H1 (cell line): Measurements from ENCODE around the gene TP63. TPM values are rescaled to one million over a fixed set of nuclear protein-coding genes. Genes with fewer than 3 reads are reported as not detected.
A peak's percentile ranks its signal among the peaks of the same experiment; 100 is the strongest.

Source experiments
- CTCF ChIA-PET: fragments of 300-600 bp; sonication (Branson Sonifier 250); formaldehyde crosslinking; loops from one replicate; lab custom pipeline; 2021; ENCODE audit not compliant: partially characterized antibody; lab: Charles Lee
- POLR2A ChIA-PET: fragments of 300-600 bp; sonication (Branson Sonifier 250); formaldehyde crosslinking; loops from one replicate; lab custom pipeline; 2021; ENCODE audit warnings: inconsistent platforms; ENCODE audit not compliant: partially characterized antibody; lab: Charles Lee
- DNase-seq, 2 experiments: peaks; one replicate each; pipeline versions ENCODE4 v3.0.0 to v3.0.0-alpha.2; 2010 to 2022; ENCODE audit warnings: low spot score in 2 of 2, low read depth in 1 of 2, mixed read lengths in 1 of 2
- FAIRE-seq: peaks from 2 replicates; lab custom pipeline; 2011; peaks lifted over from hg19 to GRCh38; lab: Jason Lieb, UNC
- H2AFZ ChIP-seq: 2 replicates; pipeline ENCODE4 v1.8.1; 2012; ENCODE audit warnings: low read length, inconsistent platforms
- H2AK5ac ChIP-seq: 2 replicates; pipeline ENCODE4 v1.6.1; 2013; ENCODE audit warnings: low read depth, low read length
- H2BK120ac ChIP-seq: replicated peaks from 2 replicates; pipeline ENCODE3; 2013; ENCODE audit warnings: low read depth, low read length, inconsistent platforms
- H2BK12ac ChIP-seq: 2 replicates; pipeline ENCODE4 v1.6.1; 2013; ENCODE audit warnings: low read depth, low read length
- H2BK15ac ChIP-seq: 2 replicates; pipeline ENCODE4 v1.6.1; 2013; ENCODE audit warnings: low read length
- H2BK20ac ChIP-seq: 2 replicates; pipeline ENCODE4 v1.6.1; 2013; ENCODE audit warnings: low read length
- H2BK5ac ChIP-seq: 2 replicates; pipeline ENCODE4 v1.6.1; 2013; ENCODE audit warnings: low read depth, low read length
- H3K14ac ChIP-seq: 2 replicates; pipeline ENCODE4 v1.6.1; 2013; ENCODE audit warnings: inconsistent platforms; ENCODE audit not compliant: insufficient read length
- H3K18ac ChIP-seq: 2 replicates; pipeline ENCODE4 v1.6.1; 2013; ENCODE audit warnings: low read length; ENCODE audit errors: extremely low read depth
- H3K23ac ChIP-seq: 2 replicates; pipeline ENCODE4 v1.6.1; 2013; ENCODE audit warnings: inconsistent platforms; ENCODE audit not compliant: insufficient read length
- H3K23me2 ChIP-seq: 2 replicates; pipeline ENCODE4 v1.6.1; 2013; ENCODE audit warnings: low read depth, low read length
- H3K27ac ChIP-seq: 2 replicates; pipeline ENCODE4 v1.6.1; 2011; ENCODE audit warnings: low read depth, low read length, inconsistent platforms
- H3K27me3 ChIP-seq, 4 experiments: replicated peaks in 1 of 4; 1 replicate in 1 of 4; 2 replicates in 3 of 4; pipeline versions ENCODE4 v1.6.1 to v1.8.1; 2011 to 2013; ENCODE audit warnings: low read length in 3 of 4, mild to moderate bottlenecking in 3 of 4, inconsistent platforms in 2 of 4, mixed read lengths in 2 of 4, moderate library complexity in 1 of 4; ENCODE audit not compliant: control insufficient read depth in 3 of 4, insufficient read depth in 3 of 4; ENCODE audit errors: extremely low read depth in 1 of 4
- H3K36me3 ChIP-seq, 4 experiments: 2 replicates each; pipeline versions ENCODE4 v1.6.1 to v1.8.1; 2011 to 2013; ENCODE audit warnings: mild to moderate bottlenecking in 4 of 4, low read length in 3 of 4, moderate library complexity in 2 of 4, control low read depth in 1 of 4, inconsistent platforms in 1 of 4; ENCODE audit not compliant: insufficient read depth in 4 of 4, control insufficient read depth in 2 of 4
- H3K4ac ChIP-seq: replicated peaks from 2 replicates; pipeline ENCODE3; 2013; ENCODE audit warnings: low read length, low read depth, mixed read lengths, inconsistent platforms; ENCODE audit not compliant: insufficient read length
- H3K4me1 ChIP-seq, 4 experiments: replicated peaks in 1 of 4; 1 replicate in 1 of 4; 2 replicates in 3 of 4; pipeline versions ENCODE4 v1.6.1 to v1.8.1; 2011 to 2013; ENCODE audit warnings: low read length in 3 of 4, inconsistent platforms in 2 of 4, mixed read lengths in 1 of 4; ENCODE audit not compliant: insufficient read depth in 4 of 4, control insufficient read depth in 3 of 4
- H3K4me2 ChIP-seq, 2 experiments: 2 replicates each; pipeline versions ENCODE4 v1.6.1 to v1.8.1; 2011 to 2013; ENCODE audit warnings: low read depth in 2 of 2, low read length in 2 of 2, control low read depth in 1 of 2, inconsistent platforms in 1 of 2, mild to moderate bottlenecking in 1 of 2; ENCODE audit not compliant: insufficient read depth in 1 of 2
- H3K4me3 ChIP-seq, 4 experiments: fragments of 200-600, 300-600 bp in 1 of 4; sonication (generic), shearing (Covaris generic), sonication (Bioruptor Twin) in 1 of 4; 2 replicates each; pipeline versions ENCODE4 v1.5.1 to v1.8.1; 2011 to 2016; ENCODE audit warnings: low read length in 4 of 4, low read depth in 3 of 4, control low read depth in 2 of 4, inconsistent platforms in 2 of 4, mild to moderate bottlenecking in 2 of 4, mixed read lengths in 1 of 4, moderate library complexity in 1 of 4; ENCODE audit not compliant: insufficient read depth in 2 of 4; ENCODE audit errors: extremely low read depth in 1 of 4
- H3K56ac ChIP-seq: replicated peaks from 2 replicates; pipeline ENCODE3; 2013; ENCODE audit warnings: low read depth, mild to moderate bottlenecking, mixed read lengths, low read length, inconsistent platforms; ENCODE audit not compliant: insufficient read length
- H3K79me1 ChIP-seq: 2 replicates; pipeline ENCODE4 v1.6.1; 2013; ENCODE audit warnings: low read depth, low read length, control low read depth
- H3K79me2 ChIP-seq, 2 experiments: 2 replicates each; pipeline versions ENCODE4 v1.6.1 to v1.8.1; 2012 to 2013; ENCODE audit warnings: low read length in 2 of 2, mild to moderate bottlenecking in 2 of 2, inconsistent platforms in 1 of 2; ENCODE audit not compliant: insufficient read depth in 2 of 2, control insufficient read depth in 1 of 2
- H3K9ac ChIP-seq, 4 experiments: replicated peaks in 1 of 4; 1 replicate in 1 of 4; 2 replicates in 3 of 4; pipeline versions ENCODE4 v1.6.1 to v1.8.1; 2011 to 2013; ENCODE audit warnings: low read depth in 3 of 4, low read length in 3 of 4, control low read depth in 2 of 4, mild to moderate bottlenecking in 2 of 4, moderate library complexity in 2 of 4, inconsistent platforms in 1 of 4; ENCODE audit errors: extremely low read depth in 1 of 4
- H3K9me3 ChIP-seq, 2 experiments: 2 replicates each; pipeline versions ENCODE4 v1.6.1 to v1.8.1; 2012 to 2013; ENCODE audit warnings: mild to moderate bottlenecking in 2 of 2, moderate library complexity in 2 of 2, control low read depth in 1 of 2, inconsistent platforms in 1 of 2, low read depth in 1 of 2, low read length in 1 of 2, mixed read lengths in 1 of 2; ENCODE audit not compliant: insufficient read depth in 2 of 2
- H4K20me1 ChIP-seq, 2 experiments: replicated peaks in 1 of 2; 2 replicates each; pipeline versions ENCODE3 to v1.8.1; 2011 to 2013; ENCODE audit warnings: inconsistent platforms in 2 of 2, low read length in 2 of 2, mild to moderate bottlenecking in 1 of 2; ENCODE audit not compliant: insufficient read depth in 2 of 2, control insufficient read depth in 1 of 2
- H4K5ac ChIP-seq: 2 replicates; pipeline ENCODE4 v1.6.1; 2013; ENCODE audit warnings: low read length, low read depth, mixed read lengths, inconsistent platforms; ENCODE audit not compliant: insufficient read length
- H4K8ac ChIP-seq: 2 replicates; pipeline ENCODE4 v1.8.0; 2013; ENCODE audit warnings: mild to moderate bottlenecking, moderate library complexity, low read length, inconsistent platforms; ENCODE audit not compliant: insufficient read depth; ENCODE audit errors: extremely low read depth
- H4K91ac ChIP-seq: replicated peaks from 2 replicates; pipeline ENCODE3; 2013; ENCODE audit warnings: low read length, mixed read lengths, inconsistent platforms; ENCODE audit not compliant: insufficient read length
- BACH1 ChIP-seq: IDR thresholded peaks from 2 replicates; pipeline ENCODE4 v1.6.1; 2012; ENCODE audit warnings: low read length, improper control_type of control experiment
- BRCA1 ChIP-seq: IDR thresholded peaks from 2 replicates; pipeline ENCODE4 v1.6.1; 2012; ENCODE audit warnings: low read depth, low read length, improper control_type of control experiment
- CEBPB ChIP-seq: IDR thresholded peaks from 2 replicates; pipeline ENCODE4 v1.6.1; 2012; ENCODE audit warnings: low read depth, low read length
- CTBP2 ChIP-seq: IDR thresholded peaks from 2 replicates; pipeline ENCODE4 v1.7.0; 2011; ENCODE audit warnings: borderline replicate concordance, mild to moderate bottlenecking, moderate library complexity, mixed read lengths, low read length; ENCODE audit not compliant: insufficient read depth, insufficient read length
- EGR1 ChIP-seq: IDR thresholded peaks from 2 replicates; pipeline ENCODE4 v1.6.1; 2011; ENCODE audit warnings: low read depth, low read length, borderline replicate concordance
- EP300 ChIP-seq, 2 experiments: IDR thresholded peaks; 1 replicate in 1 of 2; 2 replicates in 1 of 2; pipeline ENCODE4 v1.6.1; 2011 to 2012; ENCODE audit warnings: low read depth in 2 of 2, low read length in 2 of 2, mild to moderate bottlenecking in 2 of 2, borderline replicate concordance in 1 of 2, inconsistent platforms in 1 of 2, moderate library complexity in 1 of 2
- GTF2F1 ChIP-seq: IDR thresholded peaks from 2 replicates; pipeline ENCODE4 v1.6.1; 2012; ENCODE audit warnings: low read depth, low read length, improper control_type of control experiment, borderline replicate concordance
- HDAC6 ChIP-seq: IDR thresholded peaks from one replicate; pipeline ENCODE4 v1.7.1; 2012; ENCODE audit warnings: low read depth, mild to moderate bottlenecking, inconsistent platforms, low read length, moderate library complexity
- SIRT6 ChIP-seq: IDR thresholded peaks from one replicate; pipeline ENCODE4 v1.7.1; 2012; ENCODE audit warnings: low read length, inconsistent platforms
- SIX5 ChIP-seq: IDR thresholded peaks from 2 replicates; pipeline ENCODE4 v1.6.1; 2011; ENCODE audit warnings: mild to moderate bottlenecking, low read depth, low read length
- SRF ChIP-seq: IDR thresholded peaks from 2 replicates; pipeline ENCODE4 v1.6.1; 2011; ENCODE audit warnings: mild to moderate bottlenecking, low read depth, low read length, moderate library complexity
- TCF12 ChIP-seq: IDR thresholded peaks from 2 replicates; pipeline ENCODE4 v1.6.1; 2011; ENCODE audit warnings: low read depth, mild to moderate bottlenecking, low read length
- USF2 ChIP-seq: IDR thresholded peaks from 2 replicates; pipeline ENCODE4 v1.6.1; 2011; ENCODE audit warnings: low read length, improper control_type of control experiment
- WGBS, 2 experiments: shearing (Covaris generic) in 1 of 2; methylation state at CpG; one replicate each; pipeline versions ENCODE4 v1.1.6 to v1.1.7; 2013 to 2015; ENCODE audit warnings: low lambda C conversion rate in 2 of 2, mixed read lengths in 2 of 2, inconsistent platforms in 1 of 2, low coverage in 1 of 2, missing lambda C conversion rate in 1 of 2; ENCODE audit not compliant: insufficient replicate concordance in 2 of 2, insufficient coverage in 1 of 2, insufficient read length in 1 of 2; ENCODE audit errors: extremely low coverage in 1 of 2, missing lambda C conversion rate in 1 of 2; 5-methylcytosine and 5-hydroxymethylcytosine counted together
- polyA plus RNA-seq, 7 experiments: library from polyadenylated mRNA; depleted of rRNA in 3 of 7; stranded (reverse) in 5 of 7; unstranded in 2 of 7; fragments of >200 nt in 5 of 7; fragments of 200-250 nt in 2 of 7; gene quantifications; 1 replicate in 5 of 7; 2 replicates in 1 of 7; 4 replicates in 1 of 7; pipeline versions ENCODE4 v1.2.1 to v1.2.3, GENCODE V29; 2011 to 2013; ENCODE audit warnings: missing spikeins in 2 of 7, mixed read lengths in 2 of 7
- total RNA-seq: library from RNA; stranded (reverse); fragmentation: NEBNext Ultra II Directional; extraction: Animal tissue kit (Norgen Biotek cat#: 25700); gene quantifications from 2 replicates; pipeline ENCODE4 v1.2.1, GENCODE V29; 2021
- TF ChIP-seq, protein P1 (sequence below): IDR thresholded peaks from 2 replicates; pipeline ENCODE4 v1.6.1; 2011; ENCODE audit warnings: low read depth, mild to moderate bottlenecking, low read length; ENCODE audit not compliant: insufficient read depth

TP63 gene
- total and polyA plus RNA-seq, 2 of the 8 experiments (the other 6 are each of a cell fraction or from before 2014, with no cell fraction given): not detected

DNA sequence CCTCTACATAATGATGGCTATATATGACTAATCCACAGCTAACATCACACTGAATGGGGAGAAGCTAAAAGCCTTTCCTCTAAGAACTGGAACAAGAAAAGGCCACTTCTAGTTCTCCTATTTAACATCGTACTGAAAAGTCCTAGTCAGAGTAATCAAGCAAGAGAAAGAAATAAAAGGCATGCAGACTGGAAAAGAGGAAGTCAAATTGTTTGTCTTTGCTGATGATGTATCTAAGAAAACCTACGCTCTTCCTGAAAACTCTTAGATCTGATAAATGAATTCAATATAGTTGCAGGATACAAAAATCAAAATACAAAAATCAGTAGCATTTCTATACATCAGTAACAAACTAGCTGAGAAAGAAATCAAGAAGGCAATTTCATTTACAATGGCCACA is 116.9 kb downstream of the TP63 start:
- H3K14ac ChIP-seq: no peak overlapping the region
- DNase-seq (no peak), FAIRE-seq (peak; percentile 55)
- no peaks in the 10 kb centered on the region for H3K79me2 ChIP-seq
- H3K56ac ChIP-seq: no peak overlapping the region
- no peak overlapping the region for H3K4me3 ChIP-seq
- no peak overlapping the region for H3K4me2 ChIP-seq
- H3K23ac ChIP-seq: no peak overlapping the region
- no peaks in the 10 kb centered on the region for H3K27me3 ChIP-seq
- H2AK5ac ChIP-seq: no peak overlapping the region
- H3K79me1 ChIP-seq: no peaks in the 10 kb centered on the region
- H3K4ac ChIP-seq: no peak overlapping the region
- no peaks in the 10 kb centered on the region for H3K4me1 ChIP-seq
- H3K18ac ChIP-seq: no peak overlapping the region
- H2BK12ac ChIP-seq: no peak overlapping the region
- H4K20me1 ChIP-seq: no peaks in the 10 kb centered on the region
- no peaks in the 10 kb centered on the region for H3K36me3 ChIP-seq
- H2AFZ ChIP-seq: no peak overlapping the region
- H3K23me2 ChIP-seq: no peaks in the 10 kb centered on the region
- H2BK20ac ChIP-seq: no peak overlapping the region
- no peak overlapping the region for H4K8ac ChIP-seq
- H3K27ac ChIP-seq: no peak overlapping the region
- H4K5ac ChIP-seq: no peak overlapping the region
- no peak overlapping the region for H2BK15ac ChIP-seq
- H4K91ac ChIP-seq: no peak overlapping the region
- ChIA-PET CTCF (interaction anchor here (0.9 to 1.6 kb wide), 3 partner anchors 12 to 517 kb away, joined by 3 read pairs; no protein-coding TSS in a partner anchor), POLR2A (no interaction called here)
- WGBS, 2 experiments: 93% methylated on average over 2 of the region's 2 CpGs; no CpG with 5 or more reads in 1 of the 2 experiments
- no peak overlapping the region for H2BK5ac ChIP-seq
- H2BK120ac ChIP-seq: no peak overlapping the region
- no peak overlapping the region for H3K9ac ChIP-seq
- no peaks in the 10 kb centered on the region for H3K9me3 ChIP-seq
- TF ChIP-seq SIX5: no peak
- no peak for TF ChIP-seq EGR1
- TF ChIP-seq, protein P1, sequence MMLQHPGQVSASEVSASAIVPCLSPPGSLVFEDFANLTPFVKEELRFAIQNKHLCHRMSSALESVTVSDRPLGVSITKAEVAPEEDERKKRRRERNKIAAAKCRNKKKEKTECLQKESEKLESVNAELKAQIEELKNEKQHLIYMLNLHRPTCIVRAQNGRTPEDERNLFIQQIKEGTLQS: no peak
- TF ChIP-seq USF2: no peak
- TF ChIP-seq GTF2F1: no peak
- TF ChIP-seq BACH1: no peak
- no peak for TF ChIP-seq TCF12
- TF ChIP-seq CTBP2: no peak
- TF ChIP-seq SIRT6: no peak
- TF ChIP-seq HDAC6: no peak
- TF ChIP-seq SRF: no peak
- TF ChIP-seq EP300 (IDR thresholded peaks at IDR 0.05; ENCODE audit: borderline replicate concordance in 1 of 2, low read depth in 2 of 2, low read length in 2 of 2): no peak
- no peak for TF ChIP-seq CEBPB
- no peak for TF ChIP-seq BRCA1
